ENCODE data around the gene ZNF101. TPM values are rescaled to one million over a fixed set of nuclear protein-coding genes. Genes with fewer than 3 reads are reported as not detected.
"Not testable (repeated sequence)": the region's sequence is repeated elsewhere in the genome, so short reads cannot be mapped to it uniquely, and the experiment has no call there.

ZNF101 gene
- total RNA-seq, 2 donors from 2014 or later: 4.9 to 6.4 TPM

DNA sequence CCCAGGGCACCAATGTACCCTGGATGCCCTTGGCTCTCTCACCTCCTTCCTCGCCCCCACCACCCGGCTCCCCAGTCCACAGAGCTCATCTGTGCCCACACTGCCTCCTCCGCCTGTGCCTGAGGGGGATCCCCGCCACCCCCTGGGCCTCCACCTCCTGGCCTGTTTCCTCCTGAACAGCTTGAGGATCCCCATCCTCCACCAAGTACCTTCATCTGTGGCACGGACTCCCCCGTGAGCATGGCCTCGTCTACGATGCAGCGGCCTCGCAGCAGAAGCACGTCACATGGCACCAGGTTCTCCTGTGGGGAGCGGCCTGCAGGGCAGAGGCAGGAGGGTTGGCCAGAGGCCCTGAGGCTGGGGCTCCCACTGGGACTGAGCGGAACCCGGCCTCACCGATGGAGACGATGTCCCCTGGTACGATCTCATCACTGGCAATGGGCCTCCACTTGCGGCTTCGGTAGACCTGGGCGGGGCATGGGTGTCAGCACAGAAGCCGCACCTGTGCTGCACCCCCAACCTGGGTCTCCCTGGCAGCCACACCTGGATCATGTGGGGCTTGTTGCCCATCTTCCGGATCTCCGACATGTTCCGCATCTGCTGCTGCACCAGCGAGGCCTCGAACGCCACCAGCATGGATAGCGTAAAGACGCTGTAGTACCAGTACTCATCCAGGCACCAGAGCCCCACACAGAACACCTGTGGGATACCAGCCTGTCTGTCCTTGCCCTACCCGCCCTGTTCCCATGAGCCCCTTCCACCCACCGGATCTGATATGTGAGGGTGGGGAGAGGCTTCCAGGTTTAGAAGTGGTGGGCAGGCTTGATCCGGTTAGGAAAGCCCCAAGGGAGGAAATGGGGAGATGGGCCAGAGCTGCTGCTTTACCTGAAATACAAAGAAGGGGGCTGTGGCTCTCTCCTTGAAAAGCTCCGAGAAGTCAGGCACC lies 11.9 kb upstream of the ZNF101 start:
- intact Hi-C loops (cut with DNase I): no loop called here
- ATAC-seq: no peak
- DNase-seq: no peak

DNA sequence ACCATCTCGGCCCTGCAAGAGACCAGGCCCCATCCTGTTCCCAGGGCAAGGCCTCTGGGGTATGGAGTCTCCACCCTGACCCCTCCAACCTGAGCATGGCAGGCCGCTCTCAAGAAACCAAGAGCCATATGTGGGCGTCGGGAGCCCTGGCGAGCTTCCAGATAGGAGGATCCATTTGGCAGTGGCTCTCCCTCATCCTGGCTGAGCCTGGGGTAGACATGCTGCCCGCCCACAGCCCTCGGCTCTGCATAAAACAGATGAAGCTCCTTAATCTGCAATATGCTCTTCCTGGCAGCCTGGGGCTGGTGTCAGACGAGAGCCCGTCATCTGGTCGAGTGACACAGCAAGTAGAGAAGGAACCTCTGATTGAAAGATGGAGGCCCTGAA lies 11.2 kb upstream of the ZNF101 start:
- DNase-seq: no peak
- ATAC-seq: no peak
- intact Hi-C loops (cut with DNase I): no loop called here

DNA sequence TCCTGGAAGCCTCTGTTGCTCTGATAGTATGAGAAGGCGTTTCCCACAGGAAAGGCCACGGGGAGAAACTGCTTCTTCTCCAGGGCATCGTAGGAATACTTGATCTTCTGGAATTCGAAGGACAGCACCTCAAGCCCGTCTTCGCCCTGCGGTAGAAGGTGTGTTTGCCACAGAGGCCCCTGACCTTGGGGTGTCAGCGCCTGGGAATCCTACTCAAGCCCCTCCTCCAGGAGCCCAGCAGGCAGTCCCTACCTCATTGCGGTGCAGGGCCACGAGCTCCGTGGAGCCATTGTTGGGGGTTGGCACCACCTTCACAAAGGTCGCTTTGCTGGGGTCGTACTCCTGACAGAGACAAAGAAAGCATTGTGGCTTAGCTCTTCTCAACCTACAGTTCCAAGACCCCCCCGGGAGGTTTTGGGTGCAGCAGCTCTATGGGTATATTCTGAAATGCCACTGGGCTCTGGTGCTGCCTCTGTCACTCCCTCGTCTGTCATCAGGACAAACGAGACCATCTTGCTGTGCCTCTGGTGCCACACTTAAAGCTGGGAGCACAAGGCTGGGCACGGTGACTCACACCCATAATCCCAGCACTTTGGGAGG lies 8.9 kb upstream of the ZNF101 start:
- intact Hi-C loops (cut with DNase I): no loop called here
- DNase-seq (no peak), ATAC-seq (no peak)

DNA sequence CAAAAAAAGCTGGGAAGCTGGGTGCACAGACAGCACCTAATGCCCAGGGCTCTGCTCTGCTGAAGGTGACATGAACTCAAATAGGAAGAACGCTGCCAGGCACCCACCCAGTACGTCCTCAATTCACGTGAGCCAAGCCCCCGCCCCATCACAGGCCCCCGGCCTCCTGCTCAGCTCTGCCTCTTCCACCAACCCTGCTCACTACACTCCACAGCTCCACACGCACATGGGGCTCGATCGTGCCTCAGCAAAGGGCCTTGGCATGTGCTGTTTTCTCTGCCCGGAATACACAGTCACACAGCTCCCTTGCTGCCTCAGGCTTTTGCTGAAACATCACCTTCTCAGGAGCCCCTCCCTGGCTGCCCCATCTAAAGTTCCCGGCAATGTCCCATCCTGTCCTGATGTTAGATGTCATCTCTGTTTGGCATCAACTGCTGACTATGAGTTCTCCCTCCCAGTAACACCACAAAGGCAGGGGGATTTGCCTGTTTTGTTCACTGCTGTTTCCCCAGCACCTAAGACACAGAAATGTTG lies 7.4 kb upstream of the ZNF101 start:
- DNase-seq (no peak), ATAC-seq (no peak)
- intact Hi-C loops (cut with DNase I): no loop called here

DNA sequence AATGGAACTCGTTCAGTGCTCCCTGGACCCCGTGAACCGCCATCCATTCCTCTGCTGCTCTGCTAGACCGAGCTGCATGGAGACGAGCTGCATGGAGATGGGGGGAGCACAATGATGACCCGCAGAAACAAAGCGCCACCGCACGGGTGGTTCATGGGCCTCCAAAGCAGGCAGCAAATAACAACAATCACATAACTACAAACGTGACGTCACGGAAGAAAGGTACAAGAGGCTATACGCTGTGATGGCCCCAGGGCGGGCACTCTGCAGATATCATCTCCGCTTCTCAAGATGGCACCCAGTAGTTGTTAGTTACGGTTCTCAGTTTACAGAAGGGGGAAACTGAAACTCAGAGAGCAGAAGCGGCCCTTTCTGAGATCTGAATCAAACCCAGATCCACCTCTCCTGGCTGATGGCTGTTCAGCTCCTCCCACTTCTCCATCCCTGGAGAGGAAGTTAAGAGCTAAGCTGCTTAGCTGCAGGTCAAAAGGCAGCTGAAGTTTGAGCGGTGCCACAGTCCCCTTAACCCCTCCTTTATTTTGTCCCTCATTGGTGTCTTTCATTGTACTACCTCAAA lies 6.9 kb upstream of the ZNF101 start:
- ATAC-seq: no peak
- no peak for DNase-seq
- intact Hi-C loops (cut with DNase I): no loop called here

DNA sequence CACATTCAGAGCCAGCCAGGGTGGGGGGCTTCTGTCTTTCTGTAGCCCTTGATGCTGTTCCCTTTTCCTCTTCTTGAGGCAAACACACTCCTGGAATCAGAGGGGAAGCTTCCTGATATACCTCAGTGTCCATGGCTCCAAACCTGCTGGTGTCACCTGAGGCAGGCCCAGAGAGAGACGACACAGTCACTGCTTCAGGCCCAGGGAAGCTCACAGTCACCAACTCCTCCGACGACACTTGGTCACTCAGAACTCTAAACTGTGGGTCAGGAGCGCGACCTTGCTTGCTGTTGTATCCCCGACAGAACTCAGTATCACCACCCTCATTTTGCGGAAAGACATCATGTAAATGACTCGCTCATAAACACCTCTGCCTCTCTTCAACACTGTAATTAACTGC lies 6.3 kb upstream of the ZNF101 start:
- DNase-seq (no peak), ATAC-seq (no peak)
- intact Hi-C loops (cut with DNase I): no loop called here

DNA sequence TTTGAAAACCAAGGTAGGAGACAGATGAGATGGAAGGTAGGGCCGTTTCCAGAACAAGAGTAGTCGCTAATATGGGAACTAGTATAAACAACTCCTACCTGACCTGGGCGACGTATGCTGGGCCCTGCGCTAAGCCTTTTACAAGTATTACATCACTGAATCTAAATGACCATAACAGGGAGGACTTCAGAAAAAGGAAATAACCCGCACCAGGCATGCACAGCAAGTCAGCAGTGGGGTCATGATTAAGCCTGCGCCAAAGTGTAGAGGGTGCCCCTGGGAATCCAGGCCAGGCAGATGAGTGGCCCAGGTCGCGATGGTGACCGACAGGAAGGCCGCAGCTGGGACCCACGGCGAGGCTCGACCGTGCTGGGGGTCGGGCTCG lies 5.8 kb upstream of the ZNF101 start:
- DNase-seq (no peak), ATAC-seq (no peak)
- intact Hi-C loops (cut with DNase I): no loop called here

DNA sequence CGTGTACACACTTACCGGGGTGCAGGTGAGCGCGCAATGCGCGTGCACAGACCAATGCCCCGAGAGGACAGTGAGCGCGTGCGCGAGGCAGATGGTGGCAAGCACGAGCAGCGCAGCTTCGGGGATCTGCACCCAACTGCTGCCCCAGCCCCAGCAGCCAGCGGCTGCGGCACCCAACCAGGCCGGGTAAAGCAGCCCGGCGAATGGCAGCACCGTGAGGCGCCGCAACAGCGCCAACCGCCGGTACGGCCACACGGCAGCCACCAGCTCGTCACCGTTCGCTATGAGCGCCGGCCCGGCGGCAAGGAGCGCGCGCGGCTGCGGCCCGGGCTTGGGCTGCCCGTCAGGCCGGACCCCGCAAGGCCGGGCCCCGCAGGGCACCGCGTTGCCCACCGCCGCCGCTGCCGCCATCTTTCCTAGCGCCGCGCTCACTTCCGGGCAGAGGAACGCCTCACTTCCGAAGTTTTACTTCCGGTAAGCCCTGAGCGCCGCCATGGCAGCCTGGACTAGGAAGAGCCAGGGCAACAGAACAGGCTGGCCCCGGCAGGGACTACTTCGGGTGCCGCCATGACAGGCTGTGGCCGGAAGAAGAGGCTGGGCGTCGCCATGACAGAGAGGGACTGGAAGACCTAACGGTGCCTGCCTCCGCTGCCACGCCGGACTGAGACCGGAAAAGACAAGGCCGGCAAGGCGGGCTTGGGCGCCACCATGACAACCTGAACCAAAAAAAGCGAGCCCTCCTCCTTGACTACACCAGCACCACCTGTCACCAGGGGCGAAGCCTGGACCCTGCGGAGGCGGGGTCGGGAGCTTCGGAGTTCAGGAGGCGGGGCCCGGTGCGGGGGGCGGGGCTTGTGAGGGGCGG lies 5.2 kb upstream of the ZNF101 start, which contains the start of gene ATP13A1:
ATP13A1 (minus strand) TSS at position 421 of the 865 bp plus-strand sequence; CDS start at position 411, 10 bp downstream.
- ATAC-seq (peak; percentile 96 to 97), DNase-seq (peak; percentile 99)
- intact Hi-C loops (cut with DNase I): no loop called here

DNA sequence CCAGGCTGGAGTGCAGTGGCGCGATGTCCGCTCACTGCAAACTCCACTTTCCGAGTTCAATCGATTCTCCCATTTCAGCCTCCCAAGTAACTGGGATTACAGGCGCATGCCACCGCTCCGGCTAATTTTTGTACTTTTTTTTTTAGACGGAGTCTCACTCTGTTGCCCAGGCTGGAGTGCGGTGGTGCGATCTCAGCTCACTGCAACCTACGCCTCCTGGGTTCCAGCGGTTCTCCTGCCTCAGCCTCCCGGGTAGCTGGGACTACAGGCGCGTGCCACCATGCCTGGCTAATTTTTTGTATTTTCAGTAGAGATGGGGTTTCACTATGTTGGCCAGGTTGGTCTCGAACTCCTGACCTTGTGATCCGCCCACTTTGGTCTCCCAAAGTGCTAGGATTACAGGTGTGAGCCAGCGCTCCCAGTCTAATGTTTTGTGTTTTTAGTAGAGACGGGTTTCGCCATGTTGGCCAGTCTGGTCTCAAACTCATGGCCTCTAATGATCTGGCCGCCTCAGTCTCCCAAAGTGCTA lies 3.2 kb upstream of the ZNF101 start:
- ATAC-seq; DNase-seq; intact Hi-C loops (cut with DNase I): not testable (repeated sequence)

DNA sequence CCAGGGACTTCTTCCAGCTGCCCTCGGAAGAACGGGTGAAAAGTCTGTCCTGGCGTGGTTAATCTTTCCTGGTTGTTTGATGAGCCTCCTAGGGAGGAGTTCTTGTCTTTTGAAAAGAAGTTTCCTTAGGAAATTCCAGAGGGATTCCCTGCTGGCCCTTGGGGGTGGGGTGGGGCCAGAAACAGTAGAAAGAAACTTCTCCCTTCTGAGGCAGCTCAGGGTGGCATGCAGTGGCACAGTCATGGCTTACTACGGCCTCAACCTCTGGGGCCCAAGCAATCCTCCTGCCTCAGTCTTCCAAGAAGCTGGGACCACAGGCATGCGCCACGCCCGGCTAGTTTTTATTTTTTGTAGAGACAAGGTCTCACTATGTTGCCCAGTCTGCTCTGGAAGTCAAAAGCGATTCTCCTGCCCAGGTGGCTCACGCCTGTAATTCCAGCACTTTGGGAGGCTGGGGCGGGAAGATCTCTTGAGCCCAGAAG lies 1.5 kb downstream of the ZNF101 start:
- intact Hi-C loops (cut with DNase I): no loop called here
- no peak for ATAC-seq
- DNase-seq: no peak

DNA sequence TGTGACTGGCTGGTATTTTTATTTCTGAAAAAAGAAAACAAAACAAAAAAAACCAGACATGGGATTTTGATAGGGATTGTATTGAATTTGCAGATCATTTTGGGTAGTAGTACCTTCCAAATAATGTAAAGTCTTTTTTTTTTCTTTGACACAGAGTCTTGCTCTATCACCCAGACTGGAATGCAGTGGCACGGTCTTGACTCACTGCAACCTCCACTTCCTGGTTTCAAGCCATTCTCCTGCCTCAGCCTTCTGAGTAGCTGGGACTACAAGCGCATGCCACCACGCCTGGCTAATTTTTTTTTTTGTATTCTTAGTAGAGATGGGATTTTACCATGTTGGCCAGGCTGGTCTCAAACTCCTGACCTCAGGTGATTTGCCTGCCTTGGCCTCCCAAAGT lies 4.2 kb downstream of the ZNF101 start:
- DNase-seq: no peak
- intact Hi-C loops (cut with DNase I): no loop called here
- no peak for ATAC-seq

DNA sequence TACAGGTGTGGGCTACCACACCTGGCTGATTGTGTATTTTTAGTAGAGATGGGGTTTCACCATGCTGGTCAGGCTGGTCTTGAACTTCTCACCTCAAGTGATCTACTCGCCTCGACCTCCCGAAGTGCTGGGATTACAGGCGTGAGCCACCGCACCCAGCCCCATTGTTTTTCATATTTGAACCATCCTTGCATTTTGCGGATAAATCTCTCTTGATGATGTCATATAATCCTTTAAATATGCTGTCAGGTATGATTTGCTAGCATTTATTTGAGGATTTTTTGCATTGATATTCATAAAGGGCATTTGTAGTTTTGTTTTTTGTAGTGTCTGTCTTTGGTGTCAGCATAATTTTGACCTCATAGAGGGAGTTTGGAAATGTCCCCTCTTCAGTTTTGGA lies 5.7 kb downstream of the ZNF101 start:
- DNase-seq: no peak
- intact Hi-C loops (cut with DNase I): no loop called here
- ATAC-seq: no peak

DNA sequence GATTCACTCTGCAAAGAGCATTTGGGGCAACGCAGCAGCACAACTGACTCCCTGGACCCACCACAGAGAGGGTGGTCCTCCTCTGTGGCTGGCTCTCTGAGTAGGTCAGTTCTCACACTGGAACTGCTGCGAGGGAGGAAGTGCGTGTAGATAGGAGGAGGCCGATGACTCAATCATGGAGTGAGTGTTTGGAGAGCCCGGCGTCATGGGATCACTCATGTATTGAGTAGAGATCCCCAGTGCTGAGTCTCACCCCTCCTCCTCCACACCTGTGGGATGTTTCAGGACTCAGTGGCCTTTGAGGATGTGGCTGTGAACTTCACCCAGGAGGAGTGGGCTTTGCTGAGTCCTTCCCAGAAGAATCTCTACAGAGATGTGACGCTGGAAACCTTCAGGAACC lies 8.9 kb downstream of the ZNF101 start:
- intact Hi-C loops (cut with DNase I): no loop called here
- ATAC-seq (no peak), DNase-seq (no peak)

DNA sequence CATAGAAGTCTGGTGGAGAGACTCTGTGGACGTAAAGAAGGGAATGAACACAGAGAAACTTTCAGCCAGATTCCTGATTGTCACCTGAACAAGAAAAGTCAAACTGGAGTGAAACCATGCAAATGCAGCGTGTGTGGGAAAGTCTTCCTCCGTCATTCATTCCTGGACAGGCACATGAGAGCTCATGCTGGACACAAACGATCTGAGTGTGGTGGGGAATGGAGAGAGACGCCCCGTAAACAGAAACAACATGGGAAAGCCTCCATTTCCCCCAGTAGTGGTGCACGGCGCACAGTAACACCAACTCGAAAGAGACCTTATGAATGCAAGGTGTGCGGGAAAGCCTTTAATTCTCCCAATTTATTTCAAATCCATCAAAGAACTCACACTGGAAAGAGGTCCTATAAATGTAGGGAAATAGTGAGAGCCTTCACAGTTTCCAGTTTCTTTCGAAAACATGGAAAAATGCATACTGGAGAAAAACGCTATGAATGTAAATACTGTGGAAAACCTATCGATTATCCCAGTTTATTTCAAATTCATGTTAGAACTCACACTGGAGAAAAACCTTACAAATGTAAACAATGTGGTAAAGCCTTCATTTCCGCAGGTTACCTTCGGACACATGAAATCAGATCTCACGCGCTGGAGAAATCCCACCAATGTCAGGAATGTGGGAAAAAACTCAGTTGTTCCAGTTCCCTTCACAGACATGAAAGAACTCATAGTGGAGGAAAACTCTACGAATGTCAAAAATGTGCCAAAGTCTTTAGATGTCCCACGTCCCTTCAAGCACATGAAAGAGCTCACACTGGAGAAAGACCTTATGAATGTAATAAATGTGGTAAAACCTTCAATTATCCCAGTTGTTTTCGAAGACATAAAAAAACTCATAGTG lies 10.8 kb downstream of the ZNF101 start:
- ATAC-seq (no peak), DNase-seq (no peak)
- intact Hi-C loops (cut with DNase I): no loop called here

DNA sequence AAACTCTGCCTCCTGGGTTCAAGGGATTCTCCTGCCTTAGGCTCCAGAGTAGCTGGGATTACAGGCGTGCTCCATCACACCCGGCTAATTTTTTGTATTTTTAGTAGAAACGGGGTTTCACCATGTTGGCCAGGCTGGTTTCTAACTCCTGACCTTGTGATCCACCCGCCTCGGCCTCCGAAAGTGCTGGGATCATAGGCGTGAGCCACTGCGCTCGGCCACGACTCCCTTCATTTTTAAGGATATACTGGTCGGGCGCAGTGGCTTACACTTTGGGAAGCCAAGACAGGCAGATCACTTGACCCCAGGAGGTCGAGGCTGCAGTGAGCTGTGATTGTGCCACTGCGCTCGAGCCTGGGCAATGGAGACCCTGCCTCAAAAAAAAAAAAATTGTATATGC lies 17.5 kb downstream of the ZNF101 start:
- ATAC-seq; DNase-seq; intact Hi-C loops (cut with DNase I): not testable (repeated sequence)

DNA sequence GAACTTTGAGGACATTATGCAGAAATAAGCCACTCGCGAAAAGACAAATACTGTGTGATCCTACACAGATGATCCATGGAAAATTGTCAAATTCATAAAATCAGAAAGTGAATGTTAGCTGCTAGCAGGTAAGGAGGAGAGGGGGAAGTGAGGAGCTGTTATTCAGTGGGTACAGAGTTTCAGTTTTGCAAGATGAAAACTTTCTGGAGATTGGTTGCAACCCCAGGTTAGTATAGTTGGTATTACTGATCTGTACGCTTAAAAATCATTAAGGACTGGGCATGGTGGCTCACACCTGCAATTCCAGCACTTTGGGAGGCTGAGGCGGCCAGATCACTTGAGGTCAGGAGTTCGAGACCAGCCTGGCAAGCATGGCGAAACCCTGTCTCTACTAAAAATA lies 17.9 kb downstream of the ZNF101 start:
- ATAC-seq (no peak), DNase-seq (no peak)
- intact Hi-C loops (cut with DNase I): no loop called here

DNA sequence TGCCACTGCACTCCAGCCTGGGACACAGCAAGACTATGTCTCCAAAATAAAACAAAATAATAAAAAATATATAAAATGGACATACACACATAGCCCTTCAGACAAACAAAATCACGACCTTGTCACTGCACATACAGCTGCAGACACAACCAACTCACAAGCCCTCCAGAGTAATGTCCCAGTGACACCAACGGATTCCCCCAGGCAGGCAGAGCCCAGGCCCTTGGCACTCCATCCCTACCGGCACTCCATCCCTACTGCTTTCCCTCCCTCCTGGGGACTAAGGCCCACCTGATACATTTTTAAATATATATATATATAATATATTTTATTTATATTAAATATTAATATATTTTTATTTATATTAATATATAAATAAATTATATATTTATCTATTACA lies 18.5 kb downstream of the ZNF101 start:
- ATAC-seq (no peak), DNase-seq (no peak)
- intact Hi-C loops (cut with DNase I): no loop called here

DNA sequence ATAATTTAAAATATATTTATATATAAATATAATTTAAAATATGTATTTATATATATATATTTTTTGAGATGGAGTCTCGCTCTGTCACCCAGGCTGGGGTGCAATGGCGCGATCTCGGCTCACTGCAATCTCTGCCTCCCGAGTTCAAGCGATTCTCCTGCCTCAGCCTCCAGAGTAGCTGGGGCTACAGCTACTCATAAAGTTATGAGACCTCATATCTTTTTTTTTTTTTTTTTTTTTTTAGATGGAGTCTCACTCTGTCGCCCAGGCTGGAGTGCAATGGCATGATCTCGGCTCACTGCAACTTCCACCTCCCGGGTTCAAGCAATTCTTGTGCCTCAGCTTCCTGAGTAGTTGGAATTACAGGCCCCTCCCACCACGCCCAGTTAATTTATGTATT lies 20.4 kb downstream of the ZNF101 start:
- DNase-seq; ATAC-seq; intact Hi-C loops (cut with DNase I): not testable (repeated sequence)

Measured in left cardiac atrium (tissue), 4 donors.